ENCODE measurements around the gene RAB11FIP4. TPM values are rescaled to one million over a fixed set of nuclear protein-coding genes. Genes with fewer than 3 reads are reported as not detected.
"Not testable (repeated sequence)": the region's sequence is repeated elsewhere in the genome, so short reads cannot be mapped to it uniquely, and the experiment has no call there.

RAB11FIP4 gene
- total RNA-seq, 1 donor from 2014 or later, result 32.4 TPM

DNA sequence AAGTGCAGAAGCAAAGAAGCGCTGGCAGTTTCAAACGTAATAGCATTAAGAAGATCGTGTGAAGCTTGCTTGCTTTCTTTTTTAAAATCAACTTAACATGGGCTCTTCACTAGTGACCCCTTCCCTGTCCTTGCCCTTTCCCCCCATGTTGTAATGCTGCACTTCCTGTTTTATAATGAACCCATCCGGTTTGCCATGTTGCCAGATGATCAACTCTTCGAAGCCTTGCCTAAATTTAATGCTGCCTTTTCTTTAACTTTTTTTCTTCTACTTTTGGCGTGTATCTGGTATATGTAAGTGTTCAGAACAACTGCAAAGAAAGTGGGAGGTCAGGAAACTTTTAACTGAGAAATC, 17.4 kb upstream of the RAB11FIP4 start:
- TF ChIP-seq, protein P1, sequence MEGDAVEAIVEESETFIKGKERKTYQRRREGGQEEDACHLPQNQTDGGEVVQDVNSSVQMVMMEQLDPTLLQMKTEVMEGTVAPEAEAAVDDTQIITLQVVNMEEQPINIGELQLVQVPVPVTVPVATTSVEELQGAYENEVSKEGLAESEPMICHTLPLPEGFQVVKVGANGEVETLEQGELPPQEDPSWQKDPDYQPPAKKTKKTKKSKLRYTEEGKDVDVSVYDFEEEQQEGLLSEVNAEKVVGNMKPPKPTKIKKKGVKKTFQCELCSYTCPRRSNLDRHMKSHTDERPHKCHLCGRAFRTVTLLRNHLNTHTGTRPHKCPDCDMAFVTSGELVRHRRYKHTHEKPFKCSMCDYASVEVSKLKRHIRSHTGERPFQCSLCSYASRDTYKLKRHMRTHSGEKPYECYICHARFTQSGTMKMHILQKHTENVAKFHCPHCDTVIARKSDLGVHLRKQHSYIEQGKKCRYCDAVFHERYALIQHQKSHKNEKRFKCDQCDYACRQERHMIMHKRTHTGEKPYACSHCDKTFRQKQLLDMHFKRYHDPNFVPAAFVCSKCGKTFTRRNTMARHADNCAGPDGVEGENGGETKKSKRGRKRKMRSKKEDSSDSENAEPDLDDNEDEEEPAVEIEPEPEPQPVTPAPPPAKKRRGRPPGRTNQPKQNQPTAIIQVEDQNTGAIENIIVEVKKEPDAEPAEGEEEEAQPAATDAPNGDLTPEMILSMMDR (conservative IDR thresholded peaks at IDR 0.05), result no peak
- DNase-seq (ENCODE audit: extremely low spot score, unreplicated experiment), result no peak
- Mint-ChIP-seq H3K4me1 (ENCODE audit: unreplicated experiment) (peaks cover 23% of the 10 kb centered on the region), H3K27me3 (no peaks in the 10 kb centered on the region), H3K9me3 (no peaks in the 10 kb centered on the region), H3K36me3 (peaks cover 20% of the 10 kb centered on the region), H3K27ac (no peak overlapping the region), H3K4me3 (no peak overlapping the region)

DNA sequence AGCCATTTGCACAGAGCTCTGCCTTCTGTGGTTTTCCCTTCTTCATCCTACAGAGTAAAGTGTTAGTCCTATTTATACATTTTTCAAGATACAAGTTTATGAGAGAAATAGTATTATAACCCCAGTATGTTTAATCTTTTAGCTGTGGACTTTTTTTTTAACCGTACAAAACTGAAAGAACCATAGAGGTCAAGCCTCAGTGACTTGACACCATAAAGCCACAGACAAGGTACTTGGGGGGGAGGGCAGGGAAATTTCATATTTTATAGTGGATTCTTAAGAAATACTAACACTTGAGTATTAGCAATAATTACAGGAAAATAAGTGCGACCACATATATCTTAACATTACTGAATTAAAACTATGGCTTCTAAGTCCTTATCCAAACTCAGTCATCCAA, 17.0 kb upstream of the RAB11FIP4 start:
- Mint-ChIP-seq H3K27ac (no peak overlapping the region), H3K4me3 (no peak overlapping the region), H3K4me1 (ENCODE audit: unreplicated experiment) (peaks cover 19% of the 10 kb centered on the region), H3K36me3 (peaks cover 20% of the 10 kb centered on the region), H3K9me3 (no peaks in the 10 kb centered on the region), H3K27me3 (no peaks in the 10 kb centered on the region)
- DNase-seq (ENCODE audit: extremely low spot score, unreplicated experiment), result no peak
- TF ChIP-seq, protein P1 (conservative IDR thresholded peaks at IDR 0.05), result no peak

DNA sequence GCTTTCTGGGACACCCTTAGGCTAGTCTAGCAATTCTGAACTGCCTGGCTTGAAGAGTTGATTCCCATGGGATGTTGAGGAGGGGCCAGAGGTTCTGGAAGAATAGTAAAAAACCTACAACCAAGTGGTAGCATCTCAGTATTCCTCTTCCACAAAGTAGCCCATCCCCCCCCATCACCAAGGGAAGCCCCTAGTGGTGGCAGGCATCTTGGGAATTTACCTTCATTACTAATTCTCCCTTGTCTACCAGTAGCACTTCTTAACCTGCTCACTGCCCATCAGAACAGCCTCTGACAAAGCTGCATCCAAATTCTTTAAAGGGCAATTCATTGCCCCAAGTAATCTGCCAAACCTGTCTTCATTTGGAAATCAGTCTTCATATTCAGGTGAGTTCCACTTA, 12.8 kb upstream of the RAB11FIP4 start:
- H3K9me3 Mint-ChIP-seq, result no peaks in the 10 kb centered on the region
- TF ChIP-seq, protein P1 (conservative IDR thresholded peaks at IDR 0.05), result peak; percentile 45
- no peak overlapping the region for H3K4me3 Mint-ChIP-seq
- peaks cover 8% of the 10 kb centered on the region for H3K4me1 Mint-ChIP-seq (ENCODE audit: unreplicated experiment)
- no peaks in the 10 kb centered on the region for H3K27me3 Mint-ChIP-seq
- H3K36me3 Mint-ChIP-seq, result peaks cover 18% of the 10 kb centered on the region
- DNase-seq (ENCODE audit: extremely low spot score, unreplicated experiment), result no peak
- no peak overlapping the region for H3K27ac Mint-ChIP-seq

DNA sequence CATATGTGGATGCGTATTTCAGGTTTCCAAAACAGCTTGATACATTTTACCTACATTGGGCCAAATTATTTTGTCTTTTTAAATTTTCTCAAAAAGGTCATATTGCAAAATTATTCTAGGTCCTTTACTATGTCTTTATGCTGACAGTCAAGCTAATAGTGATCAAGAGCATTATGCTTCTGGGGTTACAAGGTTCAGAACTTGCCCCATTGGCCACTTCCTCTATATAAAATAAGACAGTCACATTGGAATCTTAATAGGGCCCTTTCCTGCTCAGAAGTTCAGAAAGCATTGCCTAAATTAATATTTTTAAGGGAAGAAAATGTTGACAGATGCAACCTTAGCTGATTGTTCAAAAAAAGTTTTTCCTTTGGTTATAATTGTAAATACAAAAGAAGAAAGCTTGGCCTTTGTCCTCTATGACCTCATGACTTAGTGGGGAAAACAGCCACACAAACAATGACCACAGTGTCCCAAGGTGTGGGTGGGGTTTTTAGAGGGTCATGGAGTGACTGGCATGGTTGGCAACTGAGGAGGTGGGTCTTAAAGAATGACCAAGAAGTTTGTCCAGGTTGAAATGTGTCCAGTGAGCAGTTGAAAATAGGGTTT, 11.8 kb upstream of the RAB11FIP4 start:
- H3K4me1 Mint-ChIP-seq (ENCODE audit: unreplicated experiment), result no peaks in the 10 kb centered on the region
- H3K27ac Mint-ChIP-seq, result no peak overlapping the region
- peaks cover 11% of the 10 kb centered on the region for H3K36me3 Mint-ChIP-seq
- no peaks in the 10 kb centered on the region for H3K9me3 Mint-ChIP-seq
- no peak for DNase-seq (ENCODE audit: extremely low spot score, unreplicated experiment)
- H3K27me3 Mint-ChIP-seq, result no peaks in the 10 kb centered on the region
- H3K4me3 Mint-ChIP-seq, result no peak overlapping the region
- TF ChIP-seq, protein P1 (conservative IDR thresholded peaks at IDR 0.05), result no peak

DNA sequence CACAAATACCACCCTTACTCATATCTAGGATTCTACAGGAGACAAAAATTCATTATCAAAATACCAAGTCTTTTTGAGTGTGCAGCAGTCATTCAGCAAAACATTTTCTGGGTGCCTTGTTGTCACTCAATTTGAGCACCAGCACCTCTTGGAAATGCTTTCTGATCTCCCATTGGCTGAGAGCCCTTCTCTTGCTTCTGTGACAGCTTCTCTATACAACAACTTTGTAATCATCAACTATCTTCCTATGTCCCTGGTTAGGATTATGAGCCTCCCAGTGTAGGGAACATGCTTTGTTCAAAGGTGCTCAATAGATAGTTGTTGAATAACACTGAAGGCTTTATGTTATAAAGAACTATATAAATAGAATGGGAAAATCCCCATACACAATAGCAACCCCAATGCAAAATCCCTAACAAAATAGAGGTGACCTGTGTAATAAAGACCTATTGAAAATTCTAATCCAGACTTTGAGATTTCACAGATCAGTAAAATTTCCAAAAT, 10.3 kb upstream of the RAB11FIP4 start:
- H3K36me3 Mint-ChIP-seq, result peaks cover 11% of the 10 kb centered on the region
- no peaks in the 10 kb centered on the region for H3K4me1 Mint-ChIP-seq (ENCODE audit: unreplicated experiment)
- no peaks in the 10 kb centered on the region for H3K27me3 Mint-ChIP-seq
- DNase-seq (ENCODE audit: extremely low spot score, unreplicated experiment), result no peak
- H3K27ac Mint-ChIP-seq, result no peak overlapping the region
- no peak overlapping the region for H3K4me3 Mint-ChIP-seq
- H3K9me3 Mint-ChIP-seq, result no peaks in the 10 kb centered on the region
- TF ChIP-seq, protein P1 (conservative IDR thresholded peaks at IDR 0.05), result no peak

DNA sequence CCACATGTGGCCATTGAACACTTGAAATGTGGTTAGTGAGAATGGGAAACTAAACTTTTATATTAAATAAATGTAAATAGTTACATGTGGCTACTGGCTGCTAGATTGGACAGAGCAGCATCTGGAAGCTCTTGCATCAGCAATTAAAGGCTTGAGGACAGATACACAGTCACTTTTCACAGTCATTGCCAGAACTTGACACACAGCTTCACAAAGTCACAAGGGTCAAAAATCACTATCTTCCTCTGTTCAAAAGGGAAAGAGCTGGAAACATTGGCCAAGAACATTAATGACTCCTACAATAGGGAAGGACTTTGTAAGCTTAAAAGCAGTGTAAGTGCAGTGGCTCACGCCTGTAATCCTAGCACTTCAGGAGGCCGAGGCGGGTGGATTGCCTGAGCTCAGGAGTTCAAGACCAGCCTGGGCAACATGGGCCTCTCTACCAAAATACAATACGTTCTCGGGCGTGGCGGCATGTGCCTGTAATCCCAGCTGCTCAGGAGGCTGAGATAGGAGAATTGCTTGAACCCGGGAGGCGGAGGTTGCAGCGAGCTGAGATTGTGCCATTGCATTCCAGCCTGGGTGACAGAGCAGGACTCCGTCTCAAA, 8.7 kb upstream of the RAB11FIP4 start:
- H3K4me3 Mint-ChIP-seq; H3K9me3 Mint-ChIP-seq; H3K4me1 Mint-ChIP-seq (ENCODE audit: unreplicated experiment); H3K36me3 Mint-ChIP-seq; H3K27me3 Mint-ChIP-seq; DNase-seq (ENCODE audit: extremely low spot score, unreplicated experiment): not testable (repeated sequence)
- H3K27ac Mint-ChIP-seq, result peak overlapping the region; percentile 39

DNA sequence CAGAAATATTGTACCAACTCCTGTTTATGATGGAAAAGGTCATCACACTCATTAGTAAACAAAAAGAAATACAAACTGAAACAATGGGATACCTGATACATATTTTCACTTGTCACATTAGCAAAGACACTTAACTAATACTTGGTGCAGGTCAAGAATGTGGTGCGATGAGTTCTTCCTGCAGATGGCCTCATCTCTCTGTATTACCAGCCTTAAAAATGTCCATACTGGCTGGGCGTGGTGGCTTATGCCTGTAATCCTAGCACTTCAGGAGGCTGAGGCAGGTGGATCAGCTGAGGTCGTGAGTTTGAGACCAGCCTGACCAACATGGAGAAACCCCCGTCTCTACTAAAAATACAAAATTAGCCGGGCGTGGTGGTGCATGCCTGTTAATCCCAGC, 8.0 kb upstream of the RAB11FIP4 start:
- H3K4me3 Mint-ChIP-seq; DNase-seq (ENCODE audit: extremely low spot score, unreplicated experiment); H3K4me1 Mint-ChIP-seq (ENCODE audit: unreplicated experiment); H3K27me3 Mint-ChIP-seq; H3K36me3 Mint-ChIP-seq; H3K9me3 Mint-ChIP-seq: not testable (repeated sequence)
- peak overlapping the region; percentile 39 for H3K27ac Mint-ChIP-seq
